A549 (cell line): ENCODE results near the gene CBX3. TPM values are rescaled to one million over a fixed set of nuclear protein-coding genes. Genes with fewer than 3 reads are reported as not detected.

Experiments
- BCL3 ChIP-seq: fragments of >200 bp; sonication (Bioruptor Twin); formaldehyde crosslinking; IDR thresholded peaks from 3 replicates; pipeline ENCODE4 v1.6.1; 2016
- CHD4 ChIP-seq: fragments of 200-600 bp; sonication (generic); IDR thresholded peaks from 2 replicates; pipeline ENCODE4 v1.6.1; 2016; ENCODE audit warnings: antibody characterized with exemption, mild to moderate bottlenecking, borderline replicate concordance
- FOSL2 ChIP-seq, 2 experiments: fragments of 450-650 bp in 1 of 2; fragments of >200 bp in 1 of 2; sonication (Bioruptor Twin) in 1 of 2; formaldehyde crosslinking; IDR thresholded peaks; 2 replicates each; pipeline versions ENCODE4 v1.5.0 to v1.6.1; 2016 to 2020; ENCODE audit warnings: mild to moderate bottlenecking in 1 of 2, moderate library complexity in 1 of 2
- GATA3 ChIP-seq: IDR thresholded peaks from 2 replicates; pipeline ENCODE4 v1.6.1; 2012; ENCODE audit warnings: borderline replicate concordance
- JUNB ChIP-seq: fragments of >200 bp; sonication (Bioruptor Twin); formaldehyde crosslinking; IDR thresholded peaks from 2 replicates; pipeline ENCODE4 v1.6.1; 2016
- KDM1A ChIP-seq: fragments of 200-600 bp; sonication (generic); IDR thresholded peaks from 2 replicates; pipeline ENCODE4 v1.6.1; 2016; ENCODE audit warnings: low read depth, mild to moderate bottlenecking
- KDM5A ChIP-seq: fragments of 200-600 bp; sonication (generic); IDR thresholded peaks from 2 replicates; pipeline ENCODE4 v1.6.1; 2016; ENCODE audit warnings: antibody characterized with exemption, mild to moderate bottlenecking
- PHF8 ChIP-seq: fragments of 200-600 bp; sonication (generic); IDR thresholded peaks from 2 replicates; pipeline ENCODE4 v1.6.1; 2016; ENCODE audit warnings: low read depth, mild to moderate bottlenecking, antibody characterized with exemption, moderate library complexity, borderline replicate concordance
- RAD21 ChIP-seq, 2 experiments: fragments of >200 bp in 1 of 2; sonication (Bioruptor Twin) in 1 of 2; formaldehyde crosslinking in 1 of 2; IDR thresholded peaks in 1 of 2; conservative IDR thresholded peaks in 1 of 2; 2 replicates in 1 of 2; 3 replicates in 1 of 2; pipeline ENCODE4 v1.6.1; 2012 to 2018; ENCODE audit warnings: inconsistent platforms in 1 of 2
- RCOR1 ChIP-seq: fragments of 150-350 bp; IDR thresholded peaks from 2 replicates; pipeline ENCODE4 v1.6.1; 2014; ENCODE audit warnings: antibody characterized with exemption, low read length, low read depth
- REST ChIP-seq: fragments of 200-600 bp; sonication (generic); IDR thresholded peaks from 2 replicates; pipeline ENCODE4 v1.6.1; 2016; ENCODE audit warnings: antibody characterized with exemption, mild to moderate bottlenecking, moderate library complexity
- SREBF2 ChIP-seq: fragments of 450-650 bp; IDR thresholded peaks from 2 replicates; pipeline ENCODE4 v1.6.1; 2014; ENCODE audit warnings: mild to moderate bottlenecking, moderate library complexity
- USF2 ChIP-seq: fragments of 450-650 bp; IDR thresholded peaks from 2 replicates; pipeline ENCODE4 v1.6.1; 2014; ENCODE audit warnings: antibody characterized with exemption
- ZNF302 ChIP-seq: fragments of 250-450 bp; sonication (Bioruptor Pico); IDR thresholded peaks from 2 replicates; pipeline ENCODE4 v1.9.0; 2021; ENCODE audit warnings: inconsistent platforms, mild to moderate bottlenecking, moderate library complexity
- ZSCAN20 ChIP-seq: fragments of 250-450 bp; sonication (Bioruptor Pico); IDR thresholded peaks from 2 replicates; pipeline ENCODE4 v1.8.0; 2022; ENCODE audit warnings: mild to moderate bottlenecking, moderate library complexity
- polyA plus RNA-seq, 4 experiments: library from polyadenylated mRNA; depleted of rRNA in 3 of 4; stranded (reverse); fragments of >200 nt; fragmentation: RNase III in 1 of 4; extraction: RNeasy Plus Mini Kit Qiagen cat#74134 plus additional on column Dnase treatment in 1 of 4; gene quantifications; 2 replicates in 3 of 4; 3 replicates in 1 of 4; pipeline ENCODE4 v1.2.3, GENCODE V29; 2011 to 2017
- TF ChIP-seq, protein P1 (sequence below): IDR thresholded peaks from 2 replicates; pipeline ENCODE4 v1.6.1; 2012
- TF ChIP-seq, protein P2 (sequence below): IDR thresholded peaks from 2 replicates; pipeline ENCODE4 v1.6.1; 2012
- TF ChIP-seq, protein P3 (sequence below): fragments of >200 bp; sonication (Bioruptor Twin); formaldehyde crosslinking; IDR thresholded peaks from 3 replicates; pipeline ENCODE4 v1.5.1; 2016

The CBX3 gene
- polyA plus RNA-seq, 2 of the 4 experiments (the other 2 are of a cell fraction), result 275 to 288 TPM

DNA sequence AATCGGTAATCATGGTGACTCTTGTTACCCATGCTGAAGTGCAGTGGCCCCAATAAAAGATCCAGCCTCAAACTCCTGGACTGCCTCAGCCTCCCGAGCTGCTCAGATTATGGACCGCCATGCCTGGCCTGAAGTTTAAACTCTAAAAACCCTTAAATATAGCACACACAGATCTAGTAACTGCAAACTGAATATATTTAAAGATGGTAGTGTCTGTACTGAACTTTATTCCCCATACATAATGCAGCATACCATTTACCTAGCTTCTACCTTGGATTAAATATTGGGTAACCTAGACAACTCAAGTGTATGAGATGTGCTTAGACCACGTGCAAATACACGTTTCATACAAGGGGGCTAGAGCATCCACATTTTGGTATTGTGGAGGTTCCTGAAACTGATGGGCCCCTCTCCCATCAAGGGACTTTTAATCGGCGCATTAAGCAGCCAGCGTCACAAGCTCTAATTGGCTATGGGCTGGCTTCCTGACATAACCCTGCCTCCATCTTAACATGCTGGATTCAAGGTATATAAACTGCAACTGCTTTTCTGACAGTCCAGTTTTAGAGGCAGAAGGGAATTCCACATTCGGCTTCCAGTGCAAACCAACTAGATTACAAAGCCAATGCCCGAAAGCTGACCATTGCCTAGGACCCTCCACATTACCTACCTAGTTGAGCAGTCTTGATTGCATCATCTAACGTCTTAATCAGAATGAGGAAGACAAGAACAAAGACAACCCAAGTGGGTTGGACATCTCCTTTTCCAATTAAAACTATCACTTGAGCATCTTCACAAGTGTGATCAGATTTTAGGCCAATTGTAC lies 14.0 kb upstream of the CBX3 start (continued):
- TF ChIP-seq KDM1A, result no peak
- TF ChIP-seq, protein P1, sequence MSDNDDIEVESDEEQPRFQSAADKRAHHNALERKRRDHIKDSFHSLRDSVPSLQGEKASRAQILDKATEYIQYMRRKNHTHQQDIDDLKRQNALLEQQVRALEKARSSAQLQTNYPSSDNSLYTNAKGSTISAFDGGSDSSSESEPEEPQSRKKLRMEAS, result no peak
- no peak for TF ChIP-seq KDM5A
- no peak for TF ChIP-seq SREBF2
- TF ChIP-seq FOSL2 (IDR thresholded peaks at IDR 0.05), result no peak
- no peak for TF ChIP-seq FOSL2 (CRISPR knock-in tag; IDR thresholded peaks at IDR 0.05)
- no peak for TF ChIP-seq USF2
- TF ChIP-seq BCL3, result no peak
- no peak for TF ChIP-seq JUNB
- TF ChIP-seq REST, result peak; percentile 27; the same call in 1 of the 2 replicates
- no peak for TF ChIP-seq RAD21 (conservative IDR thresholded peaks at IDR 0.05 in 1 of 2, IDR thresholded peaks at IDR 0.05 in 1 of 2)
- TF ChIP-seq ZSCAN20, result no peak
- TF ChIP-seq PHF8, result no peak
- TF ChIP-seq, protein P2, sequence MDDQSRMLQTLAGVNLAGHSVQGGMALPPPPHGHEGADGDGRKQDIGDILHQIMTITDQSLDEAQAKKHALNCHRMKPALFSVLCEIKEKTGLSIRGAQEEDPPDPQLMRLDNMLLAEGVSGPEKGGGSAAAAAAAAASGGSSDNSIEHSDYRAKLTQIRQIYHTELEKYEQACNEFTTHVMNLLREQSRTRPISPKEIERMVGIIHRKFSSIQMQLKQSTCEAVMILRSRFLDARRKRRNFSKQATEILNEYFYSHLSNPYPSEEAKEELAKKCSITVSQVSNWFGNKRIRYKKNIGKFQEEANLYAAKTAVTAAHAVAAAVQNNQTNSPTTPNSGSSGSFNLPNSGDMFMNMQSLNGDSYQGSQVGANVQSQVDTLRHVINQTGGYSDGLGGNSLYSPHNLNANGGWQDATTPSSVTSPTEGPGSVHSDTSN, result no peak
- no peak for TF ChIP-seq CHD4
- TF ChIP-seq ZNF302 (CRISPR knock-in tag), result no peak
- TF ChIP-seq, protein P3, sequence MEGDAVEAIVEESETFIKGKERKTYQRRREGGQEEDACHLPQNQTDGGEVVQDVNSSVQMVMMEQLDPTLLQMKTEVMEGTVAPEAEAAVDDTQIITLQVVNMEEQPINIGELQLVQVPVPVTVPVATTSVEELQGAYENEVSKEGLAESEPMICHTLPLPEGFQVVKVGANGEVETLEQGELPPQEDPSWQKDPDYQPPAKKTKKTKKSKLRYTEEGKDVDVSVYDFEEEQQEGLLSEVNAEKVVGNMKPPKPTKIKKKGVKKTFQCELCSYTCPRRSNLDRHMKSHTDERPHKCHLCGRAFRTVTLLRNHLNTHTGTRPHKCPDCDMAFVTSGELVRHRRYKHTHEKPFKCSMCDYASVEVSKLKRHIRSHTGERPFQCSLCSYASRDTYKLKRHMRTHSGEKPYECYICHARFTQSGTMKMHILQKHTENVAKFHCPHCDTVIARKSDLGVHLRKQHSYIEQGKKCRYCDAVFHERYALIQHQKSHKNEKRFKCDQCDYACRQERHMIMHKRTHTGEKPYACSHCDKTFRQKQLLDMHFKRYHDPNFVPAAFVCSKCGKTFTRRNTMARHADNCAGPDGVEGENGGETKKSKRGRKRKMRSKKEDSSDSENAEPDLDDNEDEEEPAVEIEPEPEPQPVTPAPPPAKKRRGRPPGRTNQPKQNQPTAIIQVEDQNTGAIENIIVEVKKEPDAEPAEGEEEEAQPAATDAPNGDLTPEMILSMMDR, result no peak
- no peak for TF ChIP-seq RCOR1
- TF ChIP-seq GATA3, result no peak
